GM21576 (cell line): ENCODE results near the gene STK35.

Experiments
- ATAC-seq: cut with Tn5 transposase; IDR thresholded peaks from one replicate; pipeline ENCODE4 v1.9.1; 2021; ENCODE audit warnings: mild to moderate bottlenecking, moderate library complexity; ENCODE audit not compliant: unreplicated experiment

Gene STK35

DNA sequence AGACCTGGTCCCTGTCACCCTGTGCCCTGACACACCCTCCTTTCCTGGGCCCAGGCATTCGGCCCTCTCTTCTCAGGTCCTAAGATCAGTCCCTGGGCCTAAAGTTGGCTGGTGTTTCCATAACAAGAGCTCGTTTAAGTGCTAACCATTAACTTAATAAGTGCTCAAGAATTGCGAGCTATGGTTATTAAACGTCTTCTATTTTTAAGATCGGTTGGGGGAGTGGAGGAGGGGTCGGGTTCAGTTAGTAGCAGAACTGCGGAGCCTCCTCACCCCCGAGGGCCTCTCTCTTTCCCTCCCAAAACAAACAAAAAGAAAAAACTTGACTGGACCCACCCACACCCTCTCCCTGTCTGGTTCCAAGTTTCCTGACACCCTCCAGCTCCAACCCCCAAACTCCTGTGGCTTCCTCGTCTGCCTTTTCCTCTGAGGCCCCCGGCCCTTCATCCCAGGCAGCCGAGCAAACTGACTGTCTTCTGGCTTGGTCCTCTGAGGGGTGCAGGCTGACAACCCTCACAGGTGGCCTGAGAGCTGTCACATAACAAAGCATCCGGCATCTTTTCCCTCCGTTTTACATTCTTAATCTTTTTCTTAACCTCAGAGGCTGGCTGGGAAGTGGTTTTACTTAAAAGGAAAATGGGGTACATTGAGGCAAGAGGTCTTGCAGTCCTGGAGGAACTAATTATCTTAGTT is 2.0 kb downstream of the STK35 start:
- no peak for ATAC-seq

DNA sequence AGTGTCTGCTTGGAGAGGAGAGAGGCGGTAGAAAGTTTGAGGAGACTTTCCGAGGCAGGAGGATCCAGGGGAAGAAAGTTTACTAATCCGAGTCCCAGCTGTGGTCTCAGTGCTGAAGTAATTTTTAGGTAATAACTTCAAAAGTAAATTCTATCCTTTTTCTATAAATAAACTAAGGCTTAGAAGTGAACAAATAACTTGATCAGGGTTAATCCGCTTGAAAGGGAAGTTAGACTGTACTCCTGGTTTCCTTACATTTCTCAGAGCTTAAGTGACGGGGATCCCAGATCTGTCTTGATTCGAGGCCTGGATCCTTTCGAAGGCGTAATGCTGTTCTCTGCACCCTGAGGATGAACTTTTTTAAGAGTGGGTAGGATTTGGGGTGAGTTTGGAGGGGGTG is 2.6 kb downstream of the STK35 start:
- ATAC-seq, result no peak

DNA sequence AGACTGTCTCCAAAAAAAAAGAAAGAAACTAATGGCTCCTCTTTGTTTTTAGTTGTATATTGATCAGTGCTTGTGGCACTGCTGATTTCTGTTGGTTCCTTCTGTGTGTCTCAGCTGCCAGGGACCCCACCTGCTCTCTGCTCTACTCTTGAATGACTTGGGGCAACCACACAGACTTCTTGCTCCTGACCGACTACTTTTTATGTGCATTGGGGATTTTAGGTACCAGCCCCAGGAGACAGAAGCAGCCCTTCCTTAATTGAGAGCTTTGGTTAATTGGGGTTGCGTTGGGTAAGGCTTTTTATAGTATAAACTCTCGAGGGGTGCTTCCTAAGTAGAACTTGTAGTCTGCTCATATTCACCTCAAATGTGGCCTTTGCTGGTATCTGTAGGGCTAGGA is 6.9 kb downstream of the STK35 start:
- ATAC-seq, result no peak

DNA sequence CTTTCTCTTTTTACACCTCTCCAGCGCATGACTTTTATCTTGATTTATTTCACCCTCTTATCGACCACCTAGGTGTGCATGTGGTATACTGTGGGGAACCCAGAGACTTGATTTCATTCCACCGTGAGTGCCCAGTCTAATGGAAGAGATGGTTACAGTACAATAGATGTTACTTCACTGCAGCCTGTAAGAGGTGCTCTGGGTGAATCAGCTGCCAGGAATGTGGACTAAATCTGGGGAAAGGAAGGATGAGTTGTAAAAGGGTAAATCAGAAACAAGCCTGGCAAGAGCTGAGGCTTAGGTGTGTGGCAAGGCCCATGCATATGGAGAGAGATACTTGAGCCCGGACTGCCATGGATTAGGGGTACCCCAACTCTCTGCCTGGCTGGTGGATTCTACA is 7.4 kb downstream of the STK35 start:
- no peak for ATAC-seq

DNA sequence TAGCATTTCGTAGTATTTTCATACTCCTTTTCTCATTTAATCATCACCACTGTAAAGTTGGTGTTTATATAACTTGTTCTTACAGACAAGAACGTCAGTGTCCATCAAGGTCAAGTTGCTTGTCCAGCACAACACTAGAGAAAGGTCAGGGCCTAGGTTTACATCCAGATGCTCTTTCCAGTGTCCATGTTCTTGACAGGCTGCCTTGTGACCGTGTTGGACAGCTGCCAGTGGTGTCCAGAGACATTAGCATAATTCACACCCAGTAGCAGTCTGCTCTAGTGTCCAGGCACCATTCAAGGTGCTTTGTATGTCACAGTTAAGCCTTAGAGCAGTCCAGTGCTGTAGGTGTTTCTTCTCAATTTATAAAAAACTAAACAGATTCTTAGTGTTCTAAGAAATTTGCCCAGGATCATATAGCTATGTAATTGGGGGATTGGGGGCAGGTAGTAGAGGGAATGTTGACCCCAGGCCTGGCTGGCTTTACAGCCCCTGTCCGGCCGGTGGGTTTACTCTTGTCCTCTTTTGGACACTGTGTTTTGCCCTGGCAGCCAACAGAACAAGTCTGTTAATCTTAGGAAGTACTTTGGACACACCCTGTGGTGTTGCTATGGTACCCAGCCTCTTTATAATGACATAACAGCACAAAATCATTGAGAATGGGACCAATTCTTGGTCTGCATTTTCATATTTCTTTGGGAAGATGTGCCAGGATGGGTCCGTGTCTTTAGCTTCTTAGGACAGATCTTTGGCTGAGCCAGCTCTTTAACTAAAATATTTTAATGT is 8.0 kb downstream of the STK35 start:
- ATAC-seq, result no peak

DNA sequence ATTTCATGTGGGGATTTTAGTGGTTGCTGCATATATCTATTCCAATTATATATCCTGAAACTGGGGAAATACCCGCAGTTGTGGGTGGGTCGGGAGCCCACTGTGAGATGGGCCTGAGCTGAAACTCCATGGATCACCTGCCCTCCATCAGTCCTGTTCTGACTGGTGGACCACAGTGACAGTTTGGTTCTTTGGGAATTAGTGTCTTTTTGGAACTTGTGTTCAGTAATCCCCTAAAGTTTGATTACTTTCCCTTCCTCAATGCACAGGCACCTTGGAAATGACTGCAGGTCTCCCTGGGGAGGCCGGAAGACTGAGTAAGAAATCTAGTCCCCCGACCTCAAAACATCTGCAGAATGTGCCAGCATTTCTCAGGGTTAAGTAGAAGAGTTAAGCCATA is 11.3 kb downstream of the STK35 start:
- no peak for ATAC-seq

DNA sequence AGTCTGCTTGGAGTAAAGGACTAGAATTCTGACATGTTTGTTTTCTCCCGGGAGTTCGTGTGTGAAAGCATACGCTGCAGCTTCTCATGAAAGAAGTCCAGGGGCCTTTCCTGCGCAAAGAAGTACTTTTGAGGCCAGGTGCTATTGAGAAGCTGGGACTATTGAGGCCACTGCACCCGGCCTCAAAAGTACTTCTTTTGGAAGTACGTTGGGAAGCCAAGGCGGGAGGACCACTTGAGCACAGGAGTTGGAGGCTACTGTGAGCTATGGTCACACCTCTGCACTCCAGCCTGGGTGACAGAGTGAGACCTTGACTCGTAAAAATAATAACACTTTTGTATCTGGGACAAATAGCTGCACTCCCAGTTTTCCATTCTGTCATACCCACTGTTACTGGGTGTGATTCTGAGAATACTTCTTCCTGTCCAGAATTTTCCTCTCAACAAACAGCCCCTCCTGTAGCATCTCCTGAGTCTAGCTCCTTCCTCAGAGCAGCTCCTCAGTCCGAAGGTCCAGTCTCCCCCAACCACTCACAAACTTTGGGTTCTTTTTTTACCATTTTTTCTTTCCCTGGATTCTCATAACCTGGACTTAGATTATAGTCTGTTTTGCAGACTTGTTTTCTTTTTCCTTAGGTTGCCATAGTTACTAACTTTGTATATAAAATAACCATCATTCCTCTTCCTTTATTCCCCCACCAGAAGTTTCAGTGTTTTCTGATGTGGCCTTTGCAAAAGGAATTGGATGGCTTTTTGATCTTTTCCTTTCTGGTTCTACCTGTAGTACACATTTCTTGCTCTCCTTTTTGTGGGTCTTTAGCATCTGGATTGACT is 12.7 kb downstream of the STK35 start:
- ATAC-seq, result no peak

DNA sequence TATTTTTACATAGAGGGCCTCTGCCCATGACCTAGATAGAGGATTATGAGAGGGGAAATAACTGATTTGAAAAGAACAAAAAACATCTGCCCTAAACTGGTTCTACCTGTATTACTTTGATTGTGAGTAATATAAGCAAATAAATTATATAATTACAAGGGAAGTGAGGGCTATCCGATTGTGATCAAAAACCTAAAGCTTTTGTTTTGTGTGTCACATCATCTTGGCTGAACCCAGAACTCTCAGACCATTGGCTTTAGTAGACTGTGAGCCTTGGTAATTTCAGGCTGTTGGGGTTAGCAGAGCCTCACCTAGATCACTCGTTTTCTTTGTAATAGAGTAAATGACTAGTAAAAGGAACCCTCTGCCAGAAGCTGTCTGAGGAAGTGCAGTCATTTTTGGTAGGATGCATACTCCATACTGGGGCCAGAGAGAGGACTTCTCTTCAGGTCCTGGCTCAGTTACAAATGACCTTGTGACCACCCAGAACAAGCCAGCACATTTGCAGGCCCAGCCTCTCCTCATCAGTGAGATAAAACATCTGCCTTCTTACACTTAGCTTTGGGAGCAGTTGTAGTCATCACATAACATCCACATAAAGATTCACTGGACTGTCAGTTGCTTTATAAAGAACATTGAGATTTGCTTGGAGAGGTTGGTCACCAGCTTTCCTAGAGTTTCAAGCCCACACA is 13.5 kb downstream of the STK35 start:
- no peak for ATAC-seq

DNA sequence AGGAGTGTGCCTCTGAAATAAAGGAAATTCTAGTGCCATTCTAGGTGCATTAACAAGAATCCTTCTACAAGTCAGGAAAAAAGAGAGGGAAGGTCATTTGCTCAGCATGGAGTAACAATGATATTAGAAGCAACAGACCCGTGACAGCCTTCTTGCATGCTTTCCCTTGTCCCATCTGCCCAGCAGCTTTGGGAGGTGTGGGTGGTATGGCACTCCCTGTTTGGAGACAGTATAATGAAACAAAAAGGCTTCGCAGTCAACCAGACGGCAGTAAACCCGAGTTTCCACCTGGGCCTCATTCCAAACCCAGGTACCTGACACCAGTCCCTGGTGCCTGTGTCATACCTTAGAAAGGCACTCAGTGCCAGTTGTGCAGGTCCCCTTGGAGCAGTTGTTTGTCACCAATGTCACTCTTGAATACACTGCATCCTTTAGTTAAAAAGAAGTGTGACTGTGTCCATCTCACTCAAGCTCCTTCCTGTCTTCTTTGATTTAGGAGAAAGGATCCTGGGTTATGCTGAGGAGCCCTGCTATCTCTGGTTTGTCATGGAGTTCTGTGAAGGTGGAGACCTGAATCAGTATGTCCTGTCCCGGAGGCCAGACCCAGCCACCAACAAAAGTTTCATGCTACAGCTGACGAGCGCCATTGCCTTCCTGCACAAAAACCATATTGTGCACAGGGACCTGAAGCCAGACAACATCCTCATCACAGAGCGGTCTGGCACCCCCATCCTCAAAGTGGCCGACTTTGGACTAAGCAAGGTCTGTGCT is 14.7 kb downstream of the STK35 start:
- ATAC-seq, result no peak

DNA sequence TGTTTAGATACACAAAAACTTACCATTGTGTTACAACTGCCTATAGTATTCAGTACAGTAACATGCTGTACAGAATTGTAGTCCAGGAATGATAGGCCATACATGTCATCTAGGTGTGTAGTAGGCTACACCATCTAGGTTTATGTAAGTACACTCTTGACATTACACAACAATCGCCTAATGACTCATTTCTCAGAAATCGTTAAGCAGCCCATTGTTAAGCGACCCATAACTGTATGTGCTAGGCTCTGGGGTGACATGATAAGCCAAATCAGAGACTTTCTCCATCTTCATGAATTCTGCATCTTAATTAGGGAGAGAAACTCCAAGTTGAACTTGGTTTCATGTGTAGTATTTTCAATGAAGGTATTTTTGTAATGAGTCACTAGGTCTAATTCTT is 17.2 kb downstream of the STK35 start:
- no peak for ATAC-seq

DNA sequence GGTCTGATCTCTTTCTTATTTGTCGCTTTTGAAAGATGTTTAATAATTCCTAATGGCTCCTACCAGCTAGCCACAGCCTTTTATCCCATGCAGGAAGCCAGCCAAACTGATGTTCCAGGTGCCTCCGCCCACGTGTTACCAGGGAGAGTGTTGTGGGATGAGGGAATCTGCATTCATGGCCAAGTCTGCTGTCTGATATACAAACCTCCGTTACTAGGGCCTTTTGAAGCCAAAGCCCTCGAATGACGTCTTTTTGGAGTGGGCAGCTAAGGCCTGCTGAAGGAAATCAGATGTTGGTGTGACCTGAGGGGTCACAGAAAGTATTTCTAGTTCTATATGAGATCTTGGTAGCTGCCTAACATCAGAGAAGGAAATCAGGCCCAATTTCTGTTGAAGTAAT is 21.3 kb downstream of the STK35 start:
- no peak for ATAC-seq

DNA sequence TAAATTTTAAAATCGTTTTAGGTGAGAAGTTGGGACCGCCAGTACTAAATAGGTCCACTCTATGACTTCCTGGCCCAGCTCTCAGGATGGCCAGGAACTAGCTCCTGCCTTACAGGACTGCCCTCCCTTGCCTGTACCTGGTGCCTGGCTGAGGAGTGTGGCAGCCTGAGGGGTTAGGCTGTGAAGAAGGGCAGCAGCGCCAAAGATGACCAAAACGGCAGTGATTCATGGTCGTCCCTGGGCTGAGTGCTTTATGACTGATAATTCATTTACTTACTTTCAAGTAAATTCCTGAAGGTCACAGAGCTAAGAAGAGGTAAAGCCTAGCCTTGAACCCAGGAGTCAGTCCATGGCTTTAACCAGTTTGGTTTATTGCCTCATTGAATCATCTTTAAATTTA is 22.1 kb downstream of the STK35 start:
- no peak for ATAC-seq

DNA sequence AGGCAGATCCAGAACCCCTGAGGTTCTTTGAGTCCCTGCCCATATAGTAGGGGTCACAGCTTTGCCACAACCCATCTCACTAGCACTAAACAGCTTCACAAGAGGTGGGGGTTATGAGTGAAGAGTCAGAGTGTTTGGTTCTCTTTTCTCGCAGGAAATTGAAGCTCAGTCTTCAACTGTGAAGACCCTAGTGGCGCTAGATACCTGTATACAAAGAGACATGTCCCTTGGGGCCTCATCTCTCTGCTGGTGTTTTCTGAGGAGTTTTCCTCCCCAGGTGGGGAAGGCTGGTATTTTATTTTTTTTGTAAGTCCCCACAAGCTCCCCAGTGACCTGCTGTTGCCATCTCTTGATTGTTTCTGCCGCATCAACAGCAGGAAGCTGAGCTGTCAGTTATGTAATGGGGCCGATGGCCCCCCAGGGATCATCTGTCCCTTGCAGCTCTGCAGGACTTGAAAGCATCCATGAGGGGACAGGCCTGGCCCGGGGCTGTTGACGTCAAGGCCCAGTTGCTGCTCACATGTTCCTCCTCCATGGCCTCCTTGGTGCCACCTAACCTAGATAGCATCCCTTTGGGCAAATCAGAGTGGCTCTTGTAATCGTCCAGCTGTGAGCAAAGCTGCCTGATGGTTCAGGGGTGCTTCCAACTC is 23.1 kb downstream of the STK35 start:
- no peak for ATAC-seq

DNA sequence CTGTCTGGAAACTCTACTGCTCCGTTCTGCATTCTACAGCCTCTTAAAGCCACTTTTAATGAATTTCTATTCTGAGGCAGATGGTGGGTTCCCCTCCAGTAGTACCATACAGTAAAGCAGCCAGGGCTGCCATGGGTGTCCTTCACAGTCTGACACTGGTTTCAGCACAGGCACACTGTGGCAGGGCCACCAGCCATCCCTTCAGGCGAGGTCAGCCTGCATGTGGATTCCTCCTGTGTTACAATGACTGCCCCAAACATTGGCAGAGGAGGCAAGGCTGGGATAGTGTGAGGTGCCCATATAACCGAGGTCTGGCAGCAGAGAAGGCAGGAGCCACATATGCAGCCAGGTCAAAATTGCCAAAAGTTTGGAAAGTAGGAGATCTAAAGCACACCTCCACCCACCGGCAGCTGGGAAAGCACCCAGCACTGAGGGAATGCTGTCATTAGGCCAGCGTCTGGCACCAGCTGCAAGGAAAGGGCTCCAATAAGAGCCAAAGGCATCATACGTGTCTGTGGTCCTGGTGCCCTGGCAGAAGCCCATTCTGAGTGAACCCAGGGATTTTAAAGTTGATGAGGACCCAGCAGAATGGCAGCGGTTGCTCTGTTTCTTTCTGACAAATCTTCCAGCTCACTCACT is 24.0 kb downstream of the STK35 start:
- ATAC-seq, result no peak

DNA sequence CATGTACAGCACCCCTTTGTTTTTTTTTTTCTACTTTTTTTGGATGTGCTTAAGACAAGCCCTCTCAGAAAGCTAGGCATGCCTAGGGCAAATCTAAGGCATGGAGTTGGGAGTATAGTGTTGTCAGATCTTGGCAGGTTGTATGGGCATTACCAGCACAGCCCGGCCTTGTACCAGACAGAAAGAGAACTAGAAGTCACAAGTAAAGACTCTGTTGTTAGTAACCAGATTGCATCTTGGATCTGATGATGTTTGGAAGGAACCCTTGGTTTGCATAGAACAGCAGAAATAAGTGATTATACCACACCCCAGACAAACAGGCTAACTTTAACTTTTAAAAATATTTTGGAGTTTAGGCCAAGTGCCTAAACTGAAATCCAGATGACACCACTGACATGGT is 25.6 kb downstream of the STK35 start:
- no peak for ATAC-seq

DNA sequence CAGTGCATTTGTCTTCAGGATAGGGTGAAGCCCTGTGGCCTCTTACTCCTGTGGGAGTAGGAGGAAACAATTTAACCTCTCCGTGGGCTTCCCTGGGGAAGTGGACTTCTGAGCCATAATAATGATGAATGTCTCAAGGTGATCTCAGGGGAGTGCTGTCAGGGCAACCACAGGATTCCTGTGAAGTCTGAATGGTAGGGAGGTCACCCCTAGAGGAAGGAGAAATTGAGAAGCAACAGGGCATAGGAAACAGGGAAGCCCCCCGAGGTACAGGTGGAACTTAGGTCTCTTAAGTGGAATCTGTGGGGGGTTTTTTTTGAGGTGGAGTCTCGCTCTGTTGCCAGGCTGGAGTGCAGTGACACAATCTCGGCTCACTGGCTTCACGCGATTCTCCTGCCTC is 26.9 kb downstream of the STK35 start:
- no peak for ATAC-seq

DNA sequence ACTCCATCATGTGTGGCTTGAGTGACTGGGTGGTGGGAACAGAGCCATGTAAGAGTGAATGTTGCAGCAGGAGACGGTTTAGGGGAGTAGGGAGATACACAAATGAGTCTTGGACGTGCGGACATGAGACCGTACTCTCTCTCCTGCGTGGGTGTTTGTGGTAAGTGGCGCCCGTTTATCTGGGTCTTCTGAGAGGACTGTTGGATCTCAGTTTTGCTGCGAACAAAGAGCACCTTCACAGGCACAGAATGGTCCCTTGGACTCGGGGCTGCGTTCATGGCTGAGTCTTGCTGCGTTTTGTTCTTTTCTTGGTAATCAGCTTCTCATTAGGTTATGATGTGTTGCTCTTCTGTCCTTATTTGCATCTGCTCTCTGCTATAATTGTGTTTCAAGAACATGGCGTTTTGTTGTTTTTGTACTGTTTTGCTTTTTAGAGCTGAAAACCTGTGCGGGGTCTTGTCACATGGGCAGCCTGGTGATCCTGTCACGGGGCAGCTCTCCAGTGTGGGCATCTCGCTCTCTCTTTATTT is 28.5 kb downstream of the STK35 start:
- no peak for ATAC-seq

DNA sequence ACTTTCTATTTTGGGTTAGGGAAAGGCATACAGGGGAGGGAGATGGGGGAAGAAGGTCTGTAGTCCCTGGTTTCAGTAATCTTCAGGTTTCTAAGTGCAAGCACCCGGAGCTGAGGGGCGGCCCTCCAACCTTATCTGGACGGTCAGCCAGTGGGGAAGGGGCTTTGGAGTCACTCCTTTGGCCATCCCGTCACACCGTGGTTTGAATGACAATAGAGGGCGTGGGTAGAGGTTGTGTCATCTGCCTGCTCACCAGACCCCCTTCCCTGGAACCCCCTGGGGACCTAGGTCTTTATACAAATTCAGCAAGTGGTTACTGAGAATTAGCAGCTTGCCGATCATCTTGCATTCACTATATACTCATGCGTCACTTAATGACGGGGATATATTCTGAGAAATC is 29.1 kb downstream of the STK35 start:
- ATAC-seq, result no peak

DNA sequence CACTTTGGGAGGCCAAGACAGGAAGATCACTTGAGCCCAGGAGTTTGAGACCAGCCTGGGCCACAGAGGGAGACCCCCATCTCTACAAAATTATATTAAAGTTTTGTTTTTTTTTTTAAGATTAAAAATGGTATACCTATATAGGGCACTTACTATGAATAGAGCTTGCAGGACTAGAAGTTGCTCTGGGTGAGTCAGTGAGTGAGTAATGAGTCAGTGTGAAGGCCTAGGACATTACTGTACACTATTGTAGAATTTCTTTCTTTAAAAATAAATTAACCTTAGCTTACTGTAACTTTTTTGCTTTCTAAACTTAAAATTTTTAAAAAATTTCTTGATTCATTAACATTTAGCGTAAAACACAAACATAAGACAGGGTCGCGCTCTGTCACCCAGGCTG is 29.7 kb downstream of the STK35 start:
- ATAC-seq, result no peak
